ENCODE results near the gene SLFN11.
"Not testable (repeated sequence)": the region's sequence is repeated elsewhere in the genome, so short reads cannot be mapped to it uniquely, and the experiment has no call there.

SLFN11 gene, protein sequence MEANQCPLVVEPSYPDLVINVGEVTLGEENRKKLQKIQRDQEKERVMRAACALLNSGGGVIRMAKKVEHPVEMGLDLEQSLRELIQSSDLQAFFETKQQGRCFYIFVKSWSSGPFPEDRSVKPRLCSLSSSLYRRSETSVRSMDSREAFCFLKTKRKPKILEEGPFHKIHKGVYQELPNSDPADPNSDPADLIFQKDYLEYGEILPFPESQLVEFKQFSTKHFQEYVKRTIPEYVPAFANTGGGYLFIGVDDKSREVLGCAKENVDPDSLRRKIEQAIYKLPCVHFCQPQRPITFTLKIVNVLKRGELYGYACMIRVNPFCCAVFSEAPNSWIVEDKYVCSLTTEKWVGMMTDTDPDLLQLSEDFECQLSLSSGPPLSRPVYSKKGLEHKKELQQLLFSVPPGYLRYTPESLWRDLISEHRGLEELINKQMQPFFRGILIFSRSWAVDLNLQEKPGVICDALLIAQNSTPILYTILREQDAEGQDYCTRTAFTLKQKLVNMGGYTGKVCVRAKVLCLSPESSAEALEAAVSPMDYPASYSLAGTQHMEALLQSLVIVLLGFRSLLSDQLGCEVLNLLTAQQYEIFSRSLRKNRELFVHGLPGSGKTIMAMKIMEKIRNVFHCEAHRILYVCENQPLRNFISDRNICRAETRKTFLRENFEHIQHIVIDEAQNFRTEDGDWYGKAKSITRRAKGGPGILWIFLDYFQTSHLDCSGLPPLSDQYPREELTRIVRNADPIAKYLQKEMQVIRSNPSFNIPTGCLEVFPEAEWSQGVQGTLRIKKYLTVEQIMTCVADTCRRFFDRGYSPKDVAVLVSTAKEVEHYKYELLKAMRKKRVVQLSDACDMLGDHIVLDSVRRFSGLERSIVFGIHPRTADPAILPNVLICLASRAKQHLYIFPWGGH

DNA sequence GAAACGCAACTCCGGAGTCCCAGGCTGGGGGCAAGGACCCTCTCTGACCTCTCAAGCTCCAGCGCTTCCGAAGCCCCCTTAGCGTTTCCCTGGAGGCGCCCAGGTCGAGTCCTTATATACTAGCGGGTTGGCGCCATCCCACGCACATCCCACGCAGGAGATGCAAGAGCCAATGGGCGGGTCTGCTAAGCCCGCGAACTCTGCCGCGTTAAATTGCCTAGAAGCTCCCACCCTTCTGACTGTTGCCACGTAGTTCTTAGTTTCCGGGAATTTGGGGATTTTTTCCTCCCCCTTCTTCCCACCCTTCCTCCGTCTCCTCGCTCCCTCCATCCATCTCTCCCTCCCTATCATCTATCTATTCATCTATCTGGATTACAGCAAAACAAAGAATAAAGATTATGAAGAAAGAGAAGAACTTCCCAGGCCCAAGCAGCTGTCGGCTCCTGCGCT, at the start of gene SLFN11:
Gene SLFN11 (minus strand): TSS at position 88 of the 450 bp plus-strand sequence. CDS start 9,814 bp downstream, outside the sequence.
- peak; percentile 87 for DNase-seq (ENCODE audit: low spot score)
- TF ChIP-seq, protein P1, sequence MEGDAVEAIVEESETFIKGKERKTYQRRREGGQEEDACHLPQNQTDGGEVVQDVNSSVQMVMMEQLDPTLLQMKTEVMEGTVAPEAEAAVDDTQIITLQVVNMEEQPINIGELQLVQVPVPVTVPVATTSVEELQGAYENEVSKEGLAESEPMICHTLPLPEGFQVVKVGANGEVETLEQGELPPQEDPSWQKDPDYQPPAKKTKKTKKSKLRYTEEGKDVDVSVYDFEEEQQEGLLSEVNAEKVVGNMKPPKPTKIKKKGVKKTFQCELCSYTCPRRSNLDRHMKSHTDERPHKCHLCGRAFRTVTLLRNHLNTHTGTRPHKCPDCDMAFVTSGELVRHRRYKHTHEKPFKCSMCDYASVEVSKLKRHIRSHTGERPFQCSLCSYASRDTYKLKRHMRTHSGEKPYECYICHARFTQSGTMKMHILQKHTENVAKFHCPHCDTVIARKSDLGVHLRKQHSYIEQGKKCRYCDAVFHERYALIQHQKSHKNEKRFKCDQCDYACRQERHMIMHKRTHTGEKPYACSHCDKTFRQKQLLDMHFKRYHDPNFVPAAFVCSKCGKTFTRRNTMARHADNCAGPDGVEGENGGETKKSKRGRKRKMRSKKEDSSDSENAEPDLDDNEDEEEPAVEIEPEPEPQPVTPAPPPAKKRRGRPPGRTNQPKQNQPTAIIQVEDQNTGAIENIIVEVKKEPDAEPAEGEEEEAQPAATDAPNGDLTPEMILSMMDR (IDR thresholded peaks at IDR 0.05; ENCODE audit: borderline replicate concordance, control extremely low read depth, extremely low read depth, insufficient read depth, missing control alignments) = no peak
- in situ Hi-C loops (cut with MboI; ENCODE audit: low sequenced_read_pairs, unreplicated experiment) = no loop called here

DNA sequence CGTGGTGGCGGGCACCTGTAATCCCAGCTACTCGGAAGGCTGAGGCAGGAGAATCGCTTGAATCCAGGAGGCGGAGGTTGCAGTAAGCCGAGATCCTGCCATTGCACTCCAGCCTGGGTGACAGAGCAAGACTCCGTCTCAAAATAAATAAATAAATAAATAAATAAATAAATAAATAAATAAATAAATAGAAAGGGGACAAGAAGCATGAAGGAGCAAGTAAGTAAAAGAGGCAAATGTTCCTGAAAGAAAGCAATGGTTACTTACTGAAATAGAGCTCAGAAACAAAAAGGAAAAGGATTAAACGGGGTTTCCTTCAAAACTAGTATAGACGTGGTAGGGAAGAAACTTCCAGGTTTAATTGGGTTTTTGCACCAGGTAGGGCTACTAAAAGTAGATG, 47.6 kb upstream of the SLFN11 start:
- in situ Hi-C loops (cut with MboI; ENCODE audit: low sequenced_read_pairs, unreplicated experiment); DNase-seq (ENCODE audit: low spot score): not testable (repeated sequence)

DNA sequence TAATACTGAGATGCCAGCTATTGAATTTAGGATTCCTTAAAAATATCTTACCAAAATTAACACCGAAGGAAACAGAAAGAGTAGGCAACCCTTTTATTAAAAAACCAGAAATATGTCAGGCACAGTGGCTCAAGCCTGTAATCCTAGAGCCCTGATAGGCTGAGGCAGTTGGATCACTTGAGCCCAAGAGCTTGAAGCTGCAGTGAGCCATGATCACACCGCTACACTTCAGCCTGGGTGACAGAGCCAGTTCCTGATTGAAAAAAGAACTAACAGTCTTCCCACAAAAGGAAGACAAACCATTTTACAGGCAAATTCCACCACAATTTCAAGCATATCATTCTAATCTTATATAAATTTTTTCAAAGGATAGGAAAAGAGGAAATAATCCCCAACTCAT, 43.2 kb upstream of the SLFN11 start:
- in situ Hi-C loops (cut with MboI; ENCODE audit: low sequenced_read_pairs, unreplicated experiment) = no loop called here
- DNase-seq (ENCODE audit: low spot score) = no peak
- TF ChIP-seq, protein P1 (IDR thresholded peaks at IDR 0.05; ENCODE audit: borderline replicate concordance, control extremely low read depth, extremely low read depth, insufficient read depth, missing control alignments) = no peak

DNA sequence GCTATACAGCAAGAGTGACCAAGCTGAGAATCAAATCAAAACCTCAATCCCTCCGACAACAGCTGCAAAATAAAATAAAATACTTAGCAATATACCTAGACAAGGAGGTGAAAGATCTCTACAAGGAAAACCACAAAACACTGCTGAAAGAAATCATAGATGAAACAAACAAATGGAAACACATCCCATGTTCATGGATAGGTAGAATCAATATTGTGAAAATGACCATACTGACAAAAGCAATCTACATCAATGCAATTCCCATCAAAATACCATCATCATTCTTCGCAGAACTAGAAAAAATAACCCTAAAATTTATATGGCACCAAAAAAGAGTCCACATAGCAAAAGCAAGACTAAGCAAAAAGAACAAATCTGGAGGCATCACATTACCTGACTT, 41.3 kb upstream of the SLFN11 start:
- in situ Hi-C loops (cut with MboI; ENCODE audit: low sequenced_read_pairs, unreplicated experiment) = not testable (repeated sequence)

DNA sequence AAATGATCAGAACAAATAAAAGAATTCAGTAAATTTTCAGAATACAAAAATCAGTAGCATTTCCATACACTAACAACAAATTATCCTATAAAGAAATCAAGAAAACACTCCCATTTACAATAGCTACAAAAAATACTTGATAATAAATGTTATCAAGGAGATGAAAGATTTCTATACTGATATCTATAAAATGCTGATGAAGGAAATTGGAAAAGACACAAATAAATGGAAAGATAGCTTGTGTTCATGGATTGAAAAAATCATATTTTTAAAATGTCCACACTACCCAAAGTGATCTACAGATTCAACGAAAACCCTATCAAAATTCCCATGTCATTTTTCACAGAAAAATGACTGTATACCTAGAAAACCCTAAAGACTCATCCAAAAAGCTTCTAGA, 40.8 kb upstream of the SLFN11 start:
- TF ChIP-seq, protein P1 (IDR thresholded peaks at IDR 0.05; ENCODE audit: borderline replicate concordance, control extremely low read depth, extremely low read depth, insufficient read depth, missing control alignments) = no peak
- in situ Hi-C loops (cut with MboI; ENCODE audit: low sequenced_read_pairs, unreplicated experiment) = no loop called here

More for the DNA sequence above, 41.3 kb upstream of the SLFN11 start:
- not testable (repeated sequence) for DNase-seq (ENCODE audit: low spot score)

DNA sequence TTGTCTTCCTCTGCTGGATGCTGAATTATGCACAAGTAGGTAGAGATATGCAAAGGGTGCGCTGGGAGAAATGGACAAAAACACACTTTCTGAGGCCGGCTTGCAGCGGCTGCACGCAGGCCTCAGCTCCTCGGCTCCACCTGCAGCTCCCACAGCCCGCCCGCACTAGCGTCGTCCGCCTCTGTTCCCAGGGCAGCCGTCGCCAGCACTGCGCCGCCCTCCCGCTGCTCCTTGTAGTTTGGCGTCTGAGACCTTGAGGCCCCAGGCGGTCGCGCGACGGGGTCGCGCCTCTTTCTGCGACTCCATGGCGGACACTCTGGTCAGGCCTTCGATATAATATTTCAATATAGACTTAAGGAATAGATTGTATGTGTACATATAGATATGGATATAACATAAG, 34.1 kb upstream of the SLFN11 start:
- in situ Hi-C loops (cut with MboI; ENCODE audit: low sequenced_read_pairs, unreplicated experiment) = no loop called here
- TF ChIP-seq, protein P1 (IDR thresholded peaks at IDR 0.05; ENCODE audit: borderline replicate concordance, control extremely low read depth, extremely low read depth, insufficient read depth, missing control alignments) = no peak
- DNase-seq (ENCODE audit: low spot score) = no peak

More for the DNA sequence above, 40.8 kb upstream of the SLFN11 start:
- DNase-seq (ENCODE audit: low spot score) = no peak

DNA sequence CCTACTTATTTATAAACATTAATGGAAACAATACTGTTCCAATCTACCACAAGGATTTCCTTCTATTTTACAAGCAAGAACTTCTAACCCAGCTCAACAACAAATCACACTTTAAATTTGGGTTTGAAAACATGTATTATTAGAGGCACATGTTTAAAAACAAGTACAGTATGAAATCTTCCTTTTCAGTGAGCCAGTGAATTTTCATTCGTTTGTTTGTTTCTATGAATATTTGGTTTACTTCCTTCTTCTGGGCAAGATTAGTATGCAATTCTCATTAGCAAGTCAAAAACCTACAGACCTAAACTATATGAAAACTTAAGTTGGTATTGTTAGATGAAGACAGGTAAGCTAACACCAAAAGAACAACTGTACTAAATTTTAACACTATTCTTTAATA, 33.1 kb upstream of the SLFN11 start:
- TF ChIP-seq, protein P1 (IDR thresholded peaks at IDR 0.05; ENCODE audit: borderline replicate concordance, control extremely low read depth, extremely low read depth, insufficient read depth, missing control alignments) = no peak
- DNase-seq (ENCODE audit: low spot score) = no peak
- in situ Hi-C loops (cut with MboI; ENCODE audit: low sequenced_read_pairs, unreplicated experiment) = no loop called here

All from GM13976 (cell line).